ENCODE results near the gene CLHC1. TPM values are rescaled to one million over a fixed set of nuclear protein-coding genes. Genes with fewer than 3 reads are reported as not detected.
"Not testable (repeated sequence)": the region's sequence is repeated elsewhere in the genome, so short reads cannot be mapped to it uniquely, and the experiment has no call there.

The CLHC1 gene
- total RNA-seq, 1 donor from 2014 or later: 20.1 TPM

DNA sequence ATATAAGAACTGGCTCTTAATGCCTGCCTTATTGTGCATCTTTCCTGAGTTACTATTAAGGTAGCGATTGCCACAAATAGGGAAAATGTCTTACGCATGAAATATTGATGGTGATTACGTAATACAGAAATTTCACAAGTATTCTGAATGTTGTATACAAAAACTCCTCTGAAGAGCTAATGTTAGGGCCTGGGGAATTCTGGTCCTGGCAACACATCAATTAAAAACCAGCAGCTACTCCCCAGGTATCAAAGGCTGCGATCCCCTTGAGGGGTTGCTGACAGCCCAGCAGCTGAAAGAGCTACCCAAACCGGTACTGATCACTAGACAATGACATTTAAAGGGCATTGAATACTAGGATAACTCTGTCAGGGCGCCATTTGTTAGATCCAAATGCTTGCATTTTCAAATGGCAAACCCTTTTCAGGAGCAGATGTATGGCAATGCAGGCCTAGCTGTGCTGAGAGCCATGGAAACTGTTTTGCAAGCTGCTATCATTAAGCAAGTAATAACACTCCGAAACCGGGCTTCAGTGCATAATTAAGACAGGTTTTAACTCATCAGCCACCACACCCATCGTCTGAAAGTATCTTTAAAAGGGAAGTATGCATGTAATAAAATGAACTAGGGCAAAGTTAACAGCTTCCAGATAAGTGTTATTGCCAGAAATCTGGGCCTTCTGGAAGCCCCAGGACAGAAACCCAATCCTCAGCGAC, 78.4 kb downstream of the CLHC1 start:
- no peak for DNase-seq (ENCODE audit: low spot score)

DNA sequence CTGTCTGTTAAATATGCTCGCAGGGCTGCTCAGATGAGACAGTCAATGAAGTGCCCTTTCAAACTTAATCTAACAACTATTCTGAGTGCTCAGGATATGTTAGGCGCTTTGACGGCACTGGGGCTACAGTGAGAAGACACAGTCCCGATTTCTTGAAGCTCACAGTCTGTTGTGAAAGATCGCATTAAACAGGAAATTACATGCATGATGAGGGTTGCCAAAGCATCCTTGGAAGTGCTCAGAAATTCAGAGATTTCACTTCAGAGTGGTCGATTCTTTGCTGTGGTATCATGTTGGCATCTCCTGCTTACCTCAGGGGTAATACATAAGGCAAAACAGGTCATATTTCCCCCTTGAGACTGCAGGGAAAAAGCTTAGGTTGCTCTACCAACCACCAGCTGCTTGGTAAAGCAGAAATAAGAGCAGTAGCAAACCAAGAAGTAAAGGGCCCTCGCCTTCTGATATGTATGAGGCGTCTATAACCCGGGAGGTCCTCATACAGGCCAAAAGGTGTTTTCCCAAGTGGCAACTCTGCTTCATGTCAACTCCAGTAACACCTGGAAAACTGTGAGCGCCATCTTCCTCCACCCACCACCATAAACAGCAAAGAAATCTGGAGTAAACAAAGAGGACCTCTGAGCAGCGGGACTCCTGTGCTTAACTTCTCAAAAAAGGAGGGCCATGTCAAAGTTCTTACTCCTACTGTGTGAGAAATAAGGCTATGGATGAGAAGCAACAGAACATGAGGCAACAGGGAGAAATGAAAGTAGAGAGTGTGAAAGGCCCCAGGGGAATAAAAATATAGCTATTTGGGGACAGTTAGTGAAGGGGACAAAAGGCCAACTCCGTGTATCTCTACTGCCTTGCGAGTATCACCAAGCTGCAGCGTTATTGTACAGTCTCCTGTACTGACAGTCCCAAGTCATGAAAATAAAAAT, 79.3 kb downstream of the CLHC1 start:
- no peak for DNase-seq (ENCODE audit: low spot score)

DNA sequence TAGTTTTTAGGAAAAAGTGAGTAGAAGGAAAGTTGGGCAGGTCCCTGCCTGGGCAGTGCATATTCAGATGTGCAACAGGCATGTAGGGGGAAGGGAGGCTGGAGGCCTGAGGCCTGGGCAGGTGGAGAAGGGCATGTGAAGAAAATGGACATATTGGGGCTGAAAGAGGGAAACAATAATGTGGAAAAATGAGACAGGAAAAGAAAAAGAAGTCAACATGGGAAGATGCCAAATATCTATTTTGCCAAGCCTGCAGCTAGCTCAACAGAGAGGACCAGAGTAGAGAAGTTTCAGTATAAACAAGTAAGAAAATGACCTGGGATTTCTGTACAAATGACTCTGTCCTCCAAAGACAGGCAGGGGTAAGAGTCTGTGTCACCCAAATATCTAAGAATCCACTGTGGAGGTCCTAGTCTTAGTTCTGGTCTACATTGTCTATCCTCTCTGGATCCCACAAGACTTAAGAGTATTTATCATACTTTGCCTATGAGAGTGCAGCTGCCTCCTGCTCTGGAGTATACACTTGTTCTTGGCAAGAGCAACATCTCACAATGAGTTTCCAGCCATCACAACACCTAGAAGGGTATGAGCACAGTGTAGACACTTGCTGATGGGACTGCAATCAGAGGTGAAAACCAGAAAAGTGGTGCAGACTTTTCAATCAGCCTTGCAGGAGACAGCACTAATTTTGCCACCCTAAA, 80.2 kb downstream of the CLHC1 start:
- DNase-seq (ENCODE audit: low spot score): no peak

DNA sequence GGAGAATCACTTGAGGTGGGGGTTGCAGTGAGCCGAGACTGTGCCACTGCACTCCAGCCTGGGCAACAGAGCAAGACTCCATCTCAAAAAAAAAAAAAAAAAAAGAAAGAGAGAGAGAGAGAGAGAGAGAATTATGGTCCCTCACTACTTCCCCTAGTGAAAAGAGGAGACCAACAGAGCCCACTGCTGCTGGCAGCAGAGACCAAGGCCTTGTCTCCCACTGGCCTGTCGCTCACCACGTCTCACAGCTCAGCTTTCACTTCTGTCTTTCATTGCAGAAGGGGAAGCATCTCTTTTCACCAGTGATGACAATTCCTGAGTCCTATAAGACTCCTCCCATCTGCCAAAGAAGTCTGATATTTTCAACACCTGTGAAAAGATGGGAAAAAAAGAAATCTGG, 81.3 kb downstream of the CLHC1 start:
- DNase-seq (ENCODE audit: low spot score): no peak

DNA sequence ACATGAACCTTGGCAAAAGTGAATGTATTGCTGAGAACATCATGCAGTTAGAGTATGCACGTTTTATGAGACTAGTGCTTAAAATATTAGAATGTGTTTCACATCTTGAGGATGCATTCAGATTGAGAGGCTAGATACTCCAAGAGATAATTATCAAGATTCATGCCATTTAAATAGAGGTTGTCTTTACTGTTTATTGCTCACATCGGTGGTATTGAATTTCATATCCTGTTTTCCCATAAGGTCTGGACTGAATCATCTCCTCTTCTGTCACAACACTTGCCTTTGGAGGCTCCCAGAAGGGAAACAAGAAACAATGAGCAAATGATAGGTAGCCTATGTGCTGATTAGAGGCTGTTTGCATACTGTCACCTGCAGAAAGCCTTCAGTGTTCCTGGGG, 83.8 kb downstream of the CLHC1 start:
- DNase-seq (ENCODE audit: low spot score): no peak

DNA sequence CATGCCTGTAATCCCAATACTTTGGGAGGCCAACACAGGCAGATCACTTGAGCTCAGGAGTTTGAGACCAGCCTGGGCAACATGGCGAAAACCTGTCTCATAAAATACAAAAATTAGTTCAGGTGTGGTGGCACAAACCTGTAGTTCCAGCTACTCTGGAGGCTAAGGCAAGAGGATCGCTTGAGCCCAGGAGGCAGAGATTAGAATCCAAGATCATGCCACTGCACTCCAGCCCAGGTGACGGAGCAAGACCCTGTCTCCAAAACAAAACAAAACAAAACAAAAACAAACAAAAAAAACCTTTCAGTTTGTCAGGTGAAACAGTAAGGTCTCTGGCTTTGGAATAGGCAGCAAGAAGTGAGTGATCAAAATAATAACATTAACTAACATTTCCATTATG, 84.6 kb downstream of the CLHC1 start:
- DNase-seq (ENCODE audit: low spot score): no peak

DNA sequence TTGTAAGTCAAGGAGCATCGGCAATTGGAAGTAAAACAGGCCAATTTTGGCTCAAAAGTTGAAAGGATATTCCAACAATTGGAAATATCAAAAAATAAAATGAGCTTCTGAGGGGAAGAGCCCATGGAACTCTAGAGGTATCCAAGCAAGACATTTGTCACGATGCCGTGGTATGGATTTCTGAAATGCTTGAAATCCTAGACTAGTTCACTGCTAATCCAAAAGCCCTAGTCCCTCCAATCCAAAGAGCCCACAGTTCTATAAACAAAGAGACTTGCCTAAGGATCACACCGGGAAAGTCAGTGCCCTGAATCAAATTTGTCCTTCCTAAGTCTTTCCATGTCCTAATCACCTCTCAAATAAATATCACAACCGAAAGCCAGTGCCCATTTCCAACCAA, 85.1 kb downstream of the CLHC1 start:
- DNase-seq (ENCODE audit: low spot score): no peak

DNA sequence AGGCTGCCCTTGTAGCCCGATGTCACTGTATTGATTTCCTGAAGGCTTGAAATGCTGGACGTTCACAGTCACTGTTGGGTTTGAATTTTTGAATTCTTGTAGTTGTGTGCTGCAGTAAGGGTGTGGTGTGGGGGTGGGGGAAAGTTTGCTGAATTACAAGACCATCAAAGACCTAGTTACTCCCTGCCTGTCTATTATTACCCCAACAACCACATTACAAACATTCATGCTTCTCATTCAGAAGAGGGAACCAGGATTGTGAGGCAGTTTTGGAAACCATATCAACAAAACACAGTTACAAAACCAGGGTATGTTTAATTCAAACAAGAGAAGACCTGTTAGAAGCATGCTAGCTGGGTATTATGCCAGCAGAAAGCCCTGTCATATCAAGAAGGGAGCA, 85.8 kb downstream of the CLHC1 start:
- DNase-seq (ENCODE audit: low spot score): no peak

DNA sequence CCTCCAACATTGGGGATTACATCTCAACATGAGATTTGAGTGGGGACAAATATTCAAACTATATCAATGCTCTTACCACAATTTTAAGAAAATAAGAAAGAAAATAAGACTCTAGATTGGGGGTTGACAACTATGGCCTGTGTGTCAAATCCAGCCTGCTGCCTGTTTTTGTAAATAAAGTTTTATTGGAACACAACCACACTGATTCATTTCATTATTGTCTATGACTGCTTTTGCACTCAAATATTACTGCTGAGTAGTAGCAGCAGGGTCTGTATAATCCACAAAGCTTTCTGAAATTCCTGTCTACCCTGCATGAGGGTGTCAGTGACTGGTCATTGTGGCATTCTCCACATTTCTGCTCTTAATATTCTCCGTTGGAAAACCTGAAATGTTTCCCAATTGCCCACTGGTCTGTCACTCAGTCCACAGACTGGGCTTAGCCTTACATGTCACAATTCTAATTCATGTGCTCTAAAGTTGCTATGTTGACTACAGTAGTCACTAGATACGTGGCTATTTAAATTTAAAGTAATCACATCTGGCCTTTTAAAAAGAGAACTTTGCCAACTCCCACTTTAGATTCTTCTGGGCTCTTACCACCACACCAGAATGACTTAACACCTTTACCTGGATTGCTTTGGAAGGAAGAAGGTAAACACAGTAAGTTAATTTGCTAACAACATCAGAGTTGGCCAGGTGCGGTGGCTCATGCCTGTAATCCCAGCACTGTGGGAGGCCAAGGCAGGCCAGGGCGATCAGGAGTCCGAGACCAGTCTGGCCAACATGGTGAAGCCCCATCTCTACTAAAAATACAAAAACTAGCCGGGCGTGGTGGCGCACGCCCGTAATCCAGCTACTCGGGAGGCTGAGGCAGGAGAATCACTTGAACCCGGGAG, 86.9 kb downstream of the CLHC1 start:
- DNase-seq (ENCODE audit: low spot score): no peak

DNA sequence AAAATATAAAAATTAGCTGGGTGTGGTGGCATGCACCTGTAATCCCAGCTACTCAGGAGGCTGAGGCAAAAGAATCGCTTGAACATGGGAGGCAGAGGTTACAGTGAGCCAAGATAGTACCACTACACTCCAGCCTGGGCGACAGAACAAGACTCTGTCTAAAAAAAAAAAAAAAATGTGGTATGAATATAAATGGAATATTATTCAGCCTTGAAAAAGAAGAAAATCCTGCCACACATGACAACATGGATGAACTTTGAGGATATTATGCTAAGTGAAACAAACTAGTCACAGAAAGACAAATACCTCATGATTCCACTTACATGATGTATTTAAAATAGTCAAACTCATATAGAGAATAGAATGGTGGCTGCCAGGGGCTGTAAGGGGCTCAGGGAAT, 88.4 kb downstream of the CLHC1 start:
- not testable (repeated sequence) for DNase-seq (ENCODE audit: low spot score)

DNA sequence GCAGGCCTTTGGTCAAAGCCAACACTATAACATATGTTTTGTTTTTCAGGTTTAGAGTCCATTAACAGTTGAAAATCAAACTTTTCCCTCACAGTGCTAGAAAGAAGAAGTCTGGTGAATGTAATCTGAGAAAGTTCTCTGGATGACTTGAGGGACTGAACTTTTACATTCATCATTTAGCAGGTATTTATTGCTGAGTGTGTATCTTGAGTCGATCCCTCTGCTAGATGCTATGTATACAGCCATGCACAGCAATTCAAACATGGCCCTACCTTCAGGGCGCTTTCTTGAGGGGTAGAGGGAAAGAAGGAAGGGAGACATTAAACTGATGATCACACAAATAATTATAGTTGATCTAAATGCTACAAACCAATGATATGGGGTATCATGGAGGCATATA, 89.6 kb downstream of the CLHC1 start:
- DNase-seq (ENCODE audit: low spot score): no peak

DNA sequence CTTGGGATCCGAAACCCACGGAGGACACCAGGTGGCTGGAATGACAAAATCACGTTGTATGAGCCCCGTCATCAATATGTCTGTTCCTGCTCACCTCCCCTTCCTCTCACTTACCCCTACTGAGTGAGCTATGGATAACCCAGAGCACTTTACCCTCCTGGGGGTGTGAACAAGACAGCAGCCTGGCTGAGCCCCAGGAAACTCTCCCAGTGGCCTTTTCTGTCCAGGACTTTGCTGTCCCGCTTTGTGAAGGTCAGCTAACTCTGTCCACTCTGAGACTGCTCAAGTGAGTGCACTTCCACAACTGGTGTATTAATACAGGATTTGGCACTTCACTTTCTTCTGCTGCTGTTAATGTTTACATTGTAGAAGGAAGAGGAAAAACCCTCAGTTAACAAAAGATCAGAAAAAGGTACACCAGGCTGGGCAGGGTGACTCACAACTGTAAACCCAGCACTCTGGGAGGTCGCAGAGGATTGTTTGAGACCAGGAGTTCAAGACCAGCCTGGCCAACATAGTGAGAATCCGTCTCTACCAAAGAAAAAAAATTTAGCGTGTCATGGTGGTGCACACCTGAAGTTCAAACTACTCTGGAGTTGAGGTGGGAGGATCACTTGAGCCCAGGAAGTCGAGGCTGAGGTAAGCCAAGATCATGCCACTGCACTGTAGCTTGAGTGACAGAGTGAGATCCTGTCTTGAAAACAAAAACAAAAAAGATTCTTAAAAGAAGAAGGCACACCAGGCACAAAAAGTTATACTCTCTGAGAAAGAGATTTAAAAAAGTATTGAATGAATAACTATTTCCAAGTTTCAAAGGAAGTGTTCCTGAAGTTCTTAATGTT, 90.3 kb downstream of the CLHC1 start:
- DNase-seq (ENCODE audit: low spot score): no peak

DNA sequence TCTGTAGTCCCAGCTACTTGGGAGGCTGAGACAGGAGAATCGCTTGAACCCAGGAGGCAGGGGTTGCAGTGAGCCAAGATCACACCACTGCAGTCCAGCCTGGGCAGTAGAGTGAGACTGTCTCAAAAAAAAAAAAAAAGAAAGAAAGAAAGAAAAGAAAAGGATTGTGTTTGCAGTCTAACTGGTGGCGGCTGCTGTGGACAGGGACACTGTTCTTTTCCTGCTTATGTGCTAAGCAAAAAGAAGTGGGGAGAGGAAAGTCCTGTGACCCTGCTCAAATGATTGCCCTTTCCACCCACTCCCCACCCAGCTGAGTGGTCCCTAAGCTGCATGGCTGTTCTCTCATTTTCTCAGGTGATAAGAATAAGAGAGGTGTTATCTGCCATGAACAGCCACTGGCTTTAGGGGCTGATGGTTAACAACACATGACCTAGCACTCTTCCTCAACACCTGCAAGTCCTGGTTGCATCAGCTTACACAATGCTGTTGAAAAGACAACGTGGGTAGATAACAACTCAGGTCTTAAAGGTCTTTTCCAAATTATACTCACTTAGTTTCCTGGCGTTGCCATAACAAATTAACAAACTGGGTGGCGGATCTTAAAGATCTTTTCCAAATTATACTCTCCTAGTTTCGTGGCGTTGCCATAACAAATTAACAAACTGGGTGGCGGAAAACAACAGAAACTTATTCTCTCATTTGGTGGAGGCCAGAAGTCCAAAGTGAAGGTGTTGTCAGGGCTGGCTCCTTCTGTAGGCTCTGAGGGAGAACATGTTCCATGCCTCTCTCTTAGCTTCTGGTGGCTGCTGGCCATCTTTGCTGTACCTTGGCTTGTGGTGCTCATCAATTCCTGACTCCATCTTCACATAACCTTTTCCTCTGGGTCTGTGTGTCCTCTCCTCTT, 91.5 kb downstream of the CLHC1 start:
- DNase-seq (ENCODE audit: low spot score): no peak

DNA sequence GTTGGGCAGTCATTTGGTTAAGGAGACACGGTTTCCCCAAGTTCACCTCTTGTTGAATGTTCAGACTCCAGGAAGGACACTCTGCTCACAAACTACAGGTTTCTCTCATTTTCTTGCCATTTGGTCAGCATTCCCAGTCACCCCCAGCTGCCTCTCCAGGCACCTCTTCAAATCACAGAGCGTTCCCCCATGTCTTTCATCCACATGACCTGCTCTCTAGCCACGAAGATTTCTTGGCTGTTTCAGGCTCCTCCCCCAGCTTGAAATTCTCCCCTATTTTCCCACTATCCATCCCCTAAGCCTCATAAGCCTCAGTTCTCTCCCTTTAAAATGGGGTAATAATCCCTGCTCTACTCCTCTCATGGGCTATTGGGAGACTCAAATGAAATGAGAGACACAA, 92.8 kb downstream of the CLHC1 start:
- no peak for DNase-seq (ENCODE audit: low spot score)

DNA sequence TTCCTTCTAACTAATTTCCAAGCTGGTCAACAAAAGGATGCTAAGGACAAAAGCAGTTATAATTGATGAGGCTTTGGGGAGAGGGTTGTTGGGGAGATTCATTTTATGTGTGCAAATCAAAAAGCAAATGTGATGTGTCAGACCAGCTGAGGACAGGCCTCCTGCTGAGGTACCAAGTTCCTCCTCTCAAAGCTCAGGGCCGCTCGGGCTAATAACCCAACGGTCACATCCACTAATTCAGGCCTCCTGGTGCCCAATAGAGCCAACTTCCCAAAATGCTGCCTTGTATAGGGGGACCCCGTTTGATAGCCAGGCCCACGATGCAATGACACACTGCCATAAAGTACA, 93.2 kb downstream of the CLHC1 start:
- DNase-seq (ENCODE audit: low spot score): no peak

DNA sequence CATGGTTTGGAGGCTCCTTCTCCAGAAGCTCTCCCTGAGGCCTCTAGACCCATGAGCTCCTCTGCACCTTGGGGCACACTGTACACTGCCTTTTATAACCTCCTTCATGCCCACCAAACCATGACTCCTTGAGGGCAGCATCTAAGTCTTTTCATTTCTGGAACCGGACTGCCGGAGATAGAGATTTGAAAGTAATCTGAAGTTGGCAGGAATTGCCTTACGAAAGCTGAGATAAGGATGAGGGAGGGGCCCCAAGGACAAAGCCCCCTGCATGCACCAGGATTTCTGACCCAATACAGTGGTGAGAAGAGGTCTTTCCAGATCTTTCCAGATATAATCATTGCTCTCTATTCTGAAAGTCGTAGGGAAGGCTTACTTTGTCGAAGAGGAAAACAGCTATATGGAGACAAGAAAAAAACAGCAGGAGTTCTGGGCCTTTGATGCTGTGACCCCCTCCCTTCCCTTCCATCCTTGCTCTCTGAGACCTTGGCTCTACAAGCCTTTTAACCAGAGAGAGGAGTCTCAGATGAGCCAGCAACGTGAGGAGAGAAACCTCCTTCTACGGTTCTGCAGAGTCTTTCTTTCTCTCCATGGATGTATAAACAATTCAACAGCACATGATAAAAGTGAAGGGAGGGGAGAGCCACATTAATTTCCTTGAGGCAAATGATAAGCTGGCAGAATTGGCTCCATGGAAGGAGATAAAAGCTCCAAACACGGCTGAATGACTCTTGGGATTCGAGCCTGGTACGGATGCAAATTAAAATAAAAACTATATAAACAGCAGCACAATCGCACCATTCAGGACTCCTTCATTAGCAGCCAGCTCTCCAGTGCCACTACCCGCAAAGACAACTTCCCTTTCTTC, 93.8 kb downstream of the CLHC1 start:
- no peak for DNase-seq (ENCODE audit: low spot score)

DNA sequence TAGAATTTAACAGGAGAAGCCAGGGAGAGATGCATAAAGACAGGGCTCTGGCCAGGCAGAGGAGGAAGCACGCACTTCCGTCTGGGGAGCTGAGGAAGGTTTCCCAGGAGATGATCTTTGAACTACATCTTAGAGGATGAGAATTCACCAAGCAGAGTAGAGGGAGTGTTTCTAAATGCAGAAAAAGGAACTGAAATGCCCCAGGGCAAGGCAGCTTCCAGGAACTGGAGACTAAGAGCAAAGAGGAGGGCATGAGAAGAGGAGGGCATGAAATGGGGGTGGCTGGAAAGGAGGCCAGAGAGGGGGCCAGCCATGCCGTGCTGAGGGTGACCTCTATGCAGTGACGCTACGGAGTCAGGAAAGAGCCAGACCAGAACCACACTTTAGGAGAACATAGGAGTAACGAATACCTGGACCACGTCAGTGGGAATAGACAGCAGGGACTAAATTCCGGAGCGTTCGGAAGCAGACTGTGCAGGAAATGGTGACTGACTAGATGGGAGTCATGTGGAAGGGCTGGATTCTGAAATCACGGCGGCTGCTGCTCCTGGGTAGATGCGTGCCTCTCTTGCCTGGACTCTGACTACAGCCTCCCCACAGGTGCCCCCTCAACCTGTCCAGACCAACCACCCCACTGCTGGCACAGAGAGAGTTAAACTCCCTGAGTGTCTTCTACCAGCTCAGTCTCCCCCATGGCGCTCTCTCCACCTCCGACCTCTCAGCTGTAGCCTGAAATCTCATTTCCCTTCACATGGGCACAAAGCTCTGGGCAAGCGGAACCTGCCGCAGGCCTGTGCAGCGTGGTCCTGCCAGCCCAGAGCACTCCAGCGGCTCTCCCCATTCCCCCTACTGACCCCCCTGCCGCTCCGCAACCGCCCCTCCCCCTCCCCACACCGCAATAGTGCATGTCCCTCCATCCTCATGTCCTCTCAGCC, 94.8 kb downstream of the CLHC1 start:
- DNase-seq (ENCODE audit: low spot score): peak; percentile 54
